Fibroblast of skin of right quadriceps (primary cell): Measurements from ENCODE around the gene TOMM70.
A peak's percentile ranks its signal among the peaks of the same experiment; 100 is the strongest.
"Not testable (repeated sequence)": the region's sequence is repeated elsewhere in the genome, so short reads cannot be mapped to it uniquely, and the experiment has no call there.

ENCODE experiments used
- DNase-seq: peaks from one replicate; pipeline ENCODE4 v3.0.0-alpha.2; 2013

Gene TOMM70

DNA sequence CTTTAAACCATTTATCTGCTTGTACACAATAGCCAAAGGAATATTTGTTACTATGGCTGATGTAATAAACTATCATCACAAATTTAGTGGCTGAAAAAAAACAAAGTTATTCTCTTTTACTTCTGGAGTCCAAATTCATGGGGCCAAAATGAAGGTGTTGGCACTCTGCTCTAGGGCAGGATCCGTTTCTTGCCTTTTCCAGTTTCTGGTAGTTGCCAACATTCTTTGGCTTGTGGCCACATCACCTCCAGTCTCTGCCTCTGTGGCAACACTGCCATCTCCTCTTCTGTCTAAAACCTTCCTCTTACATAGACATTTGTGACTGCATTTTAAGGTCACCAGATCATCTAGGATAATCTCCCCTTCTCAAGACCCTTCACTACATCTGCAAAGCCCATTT lies 39.0 kb downstream of the TOMM70 start:
- DNase-seq: no peak

DNA sequence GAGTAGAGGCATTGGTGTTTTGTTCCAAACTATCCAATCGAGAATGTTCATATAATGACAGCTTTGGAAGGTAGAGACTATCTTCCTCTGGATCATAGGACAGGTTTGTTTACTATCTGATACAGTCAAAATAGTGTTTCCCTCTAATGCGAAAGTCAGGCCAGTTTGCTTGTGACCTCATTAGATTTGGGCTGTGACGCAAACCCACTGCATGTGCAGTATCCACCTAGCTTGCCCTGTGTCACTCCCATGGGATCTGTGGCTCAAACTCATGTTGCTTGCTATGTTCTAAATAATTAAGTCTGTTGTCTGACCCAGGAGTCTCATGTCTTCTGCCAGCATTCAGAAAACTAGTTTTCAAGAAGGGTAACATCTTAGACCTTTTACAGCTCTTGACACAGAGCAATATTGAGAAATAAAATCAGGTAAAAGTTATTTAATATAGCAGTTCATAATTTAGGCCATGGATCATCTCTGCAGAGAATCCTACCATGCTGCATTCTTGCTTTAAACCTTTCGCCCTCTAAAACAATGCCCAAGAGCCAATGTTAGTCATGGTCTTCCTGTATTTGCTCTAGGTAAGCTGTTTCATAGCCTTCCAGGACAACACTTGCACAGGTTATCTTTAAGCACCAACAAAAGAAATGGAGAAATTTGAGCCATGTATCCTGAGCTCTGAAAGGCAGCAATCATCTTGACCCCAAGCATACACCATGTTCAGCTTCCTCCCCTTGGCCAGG lies 40.0 kb downstream of the TOMM70 start:
- no peak for DNase-seq

DNA sequence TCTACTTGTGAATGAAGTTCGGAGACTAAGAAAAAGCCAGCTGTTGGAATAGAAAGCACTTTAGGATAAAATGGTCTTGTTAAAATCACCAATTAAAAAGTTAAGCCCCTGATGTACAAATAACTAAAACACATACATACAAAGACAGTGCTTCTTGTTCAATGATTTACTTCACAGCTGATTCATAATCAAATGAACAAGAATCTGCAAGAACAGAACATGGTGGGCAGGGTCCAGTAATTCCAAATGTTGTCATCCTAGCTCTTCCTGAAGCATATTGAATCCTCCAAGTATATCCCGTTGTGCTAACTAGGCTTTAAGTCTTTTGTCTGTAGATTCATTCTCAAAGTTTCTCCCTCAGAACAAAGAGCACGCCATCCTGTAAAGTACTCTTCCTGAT lies 41.9 kb downstream of the TOMM70 start:
- DNase-seq: no peak

DNA sequence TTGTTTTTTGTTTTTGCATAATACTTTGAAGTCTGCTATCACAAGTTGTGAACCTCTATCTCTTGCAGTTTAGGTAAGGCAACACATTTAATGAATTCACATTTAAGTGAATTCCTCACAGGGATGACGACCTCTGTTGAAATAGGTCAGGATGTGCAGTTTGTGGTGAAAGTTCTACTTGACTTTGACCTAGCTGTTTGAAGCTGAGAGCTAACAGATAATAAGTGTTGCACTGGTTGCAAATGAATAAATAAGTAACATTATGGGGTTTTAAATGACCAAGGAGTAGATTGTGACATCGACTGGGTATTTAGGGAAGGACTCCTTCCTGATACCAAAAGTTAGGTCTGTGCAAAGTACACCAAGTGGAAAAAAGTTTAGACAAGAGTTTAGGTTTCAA lies 42.5 kb downstream of the TOMM70 start:
- no peak for DNase-seq

DNA sequence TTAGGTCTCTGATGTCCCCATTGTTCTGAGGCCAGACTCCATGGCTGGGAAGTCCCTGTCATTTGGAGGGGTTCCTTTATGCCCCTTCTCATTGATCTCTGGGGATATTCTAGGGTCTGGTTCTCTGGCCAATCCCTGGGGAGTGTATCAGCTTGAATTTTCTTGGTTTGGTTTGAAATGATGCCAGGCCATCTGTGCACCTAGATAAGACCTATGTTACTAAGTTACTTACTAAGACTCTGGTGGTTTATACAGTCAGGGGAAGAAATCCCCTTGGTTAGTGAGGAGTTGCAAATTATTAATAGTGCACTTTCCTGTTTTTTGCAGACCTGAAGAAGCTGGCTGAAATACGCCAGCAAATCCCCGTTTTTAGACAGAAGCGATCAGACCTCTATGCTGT lies 46.0 kb downstream of the TOMM70 start:
- DNase-seq: no peak

DNA sequence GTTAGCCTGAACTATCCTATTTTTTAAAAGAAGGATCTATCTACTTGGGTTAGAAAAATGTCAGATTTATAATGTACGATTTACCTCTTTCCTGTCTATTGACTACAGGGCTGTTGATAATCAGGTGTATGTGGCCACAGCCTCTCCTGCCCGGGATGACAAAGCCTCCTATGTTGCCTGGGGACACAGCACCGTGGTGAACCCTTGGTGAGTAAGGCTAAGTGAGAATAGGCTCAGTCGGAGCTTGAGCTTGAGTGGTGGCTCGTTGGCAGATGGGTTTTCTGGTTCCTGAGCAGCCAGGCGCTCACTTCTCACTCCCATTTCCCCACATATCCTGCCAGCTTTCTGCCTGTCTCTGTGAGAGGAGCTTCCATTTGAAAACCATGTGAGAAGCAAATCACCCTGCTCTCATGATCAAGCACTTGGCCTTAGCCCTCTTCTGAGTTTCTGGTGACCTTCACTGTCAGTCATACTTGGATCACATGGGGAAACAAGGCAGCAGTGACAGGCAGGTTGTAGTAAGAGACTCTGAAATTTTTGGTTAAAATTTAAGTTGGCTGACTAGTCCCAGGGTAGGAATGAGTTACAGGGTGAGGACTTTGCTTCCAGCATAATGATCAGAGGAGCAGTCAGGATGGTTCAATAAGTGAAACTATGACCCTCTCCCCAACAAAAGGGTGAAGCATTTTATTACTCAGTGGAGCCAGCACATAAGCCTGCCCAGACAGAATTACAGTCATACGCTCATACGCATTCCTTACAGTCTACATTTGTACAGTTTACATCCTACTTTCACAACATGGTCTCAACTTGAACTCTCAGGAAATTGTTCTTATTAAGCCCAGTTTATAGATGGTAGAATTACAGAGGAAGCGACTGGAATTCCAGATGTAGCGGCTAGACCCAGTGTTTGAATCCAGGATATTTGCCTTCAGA lies 48.3 kb downstream of the TOMM70 start:
- DNase-seq: peak; percentile 82

DNA sequence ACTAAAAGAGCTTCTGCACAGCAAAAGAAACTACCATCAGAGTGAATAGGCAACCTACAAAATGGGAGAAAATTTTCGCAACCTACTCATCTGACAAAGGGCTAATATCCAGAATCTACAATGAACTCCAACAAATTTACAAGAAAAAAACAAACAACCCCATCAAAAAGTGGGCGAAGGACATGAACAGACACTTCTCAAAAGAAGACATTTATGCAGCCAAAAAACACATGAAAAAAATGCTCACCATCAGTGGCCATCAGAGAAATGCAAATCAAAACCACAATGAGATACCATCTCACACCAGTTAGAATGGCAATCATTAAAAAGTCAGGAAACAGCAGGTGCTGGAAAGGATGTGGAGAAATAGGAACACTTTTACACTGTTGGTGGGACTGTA lies 49.1 kb downstream of the TOMM70 start:
- DNase-seq: not testable (repeated sequence)

DNA sequence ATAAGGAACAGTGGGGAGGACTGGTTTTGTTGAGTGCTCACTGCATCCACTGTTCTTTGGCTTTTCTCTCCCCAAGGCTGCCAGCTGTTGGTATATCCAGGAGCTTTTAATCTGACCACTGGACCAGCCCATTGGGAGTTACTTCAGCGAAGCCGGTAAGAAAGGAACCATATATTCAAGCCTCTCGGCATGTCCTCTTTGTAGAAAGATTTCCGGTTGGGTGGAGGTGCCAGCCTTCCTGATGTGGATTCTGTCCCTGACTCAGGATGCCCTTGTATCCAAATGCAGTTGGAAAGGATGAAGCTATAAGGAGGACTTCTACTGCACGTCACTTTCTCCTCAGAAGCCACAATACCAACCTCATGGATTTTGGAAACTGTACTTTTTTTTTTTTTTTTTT lies 52.2 kb downstream of the TOMM70 start:
- no peak for DNase-seq

DNA sequence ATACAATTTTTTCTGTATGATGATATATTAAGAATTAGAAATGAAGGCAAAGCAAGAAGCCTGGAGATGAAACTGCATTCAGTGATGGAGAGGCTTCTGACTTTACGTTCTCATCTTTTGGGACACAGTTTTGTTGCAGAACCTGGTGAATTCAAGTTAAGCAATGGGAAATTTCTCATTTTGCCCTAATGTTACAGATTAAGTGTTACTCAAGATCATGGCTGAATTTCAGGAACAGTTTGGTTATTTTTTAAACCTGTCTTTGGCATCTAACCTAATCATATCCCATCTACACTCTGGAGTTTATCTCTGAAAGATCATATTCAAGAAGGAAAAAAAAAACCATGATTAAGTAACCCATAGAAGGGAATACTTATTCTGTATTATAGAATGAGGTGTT lies 60.4 kb downstream of the TOMM70 start:
- no peak for DNase-seq

DNA sequence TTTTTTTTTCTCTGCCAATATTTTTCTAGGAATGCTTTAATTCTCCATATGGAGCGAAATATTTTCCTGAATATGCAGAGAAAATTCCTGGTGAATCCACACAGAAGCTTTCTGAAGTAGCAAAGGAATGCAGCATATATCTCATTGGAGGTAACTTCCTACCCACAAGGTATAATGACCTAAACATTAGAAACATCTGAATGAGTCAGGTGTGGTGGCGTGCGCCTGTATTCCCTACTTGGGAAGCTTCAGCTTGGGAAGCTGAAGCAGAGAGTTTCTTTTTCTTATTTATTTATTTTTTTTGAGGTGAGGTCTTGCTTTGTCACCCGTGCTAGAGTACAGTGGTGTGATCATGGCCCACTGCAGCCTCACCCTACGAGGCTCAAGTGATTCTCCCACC lies 61.1 kb downstream of the TOMM70 start:
- DNase-seq: no peak

DNA sequence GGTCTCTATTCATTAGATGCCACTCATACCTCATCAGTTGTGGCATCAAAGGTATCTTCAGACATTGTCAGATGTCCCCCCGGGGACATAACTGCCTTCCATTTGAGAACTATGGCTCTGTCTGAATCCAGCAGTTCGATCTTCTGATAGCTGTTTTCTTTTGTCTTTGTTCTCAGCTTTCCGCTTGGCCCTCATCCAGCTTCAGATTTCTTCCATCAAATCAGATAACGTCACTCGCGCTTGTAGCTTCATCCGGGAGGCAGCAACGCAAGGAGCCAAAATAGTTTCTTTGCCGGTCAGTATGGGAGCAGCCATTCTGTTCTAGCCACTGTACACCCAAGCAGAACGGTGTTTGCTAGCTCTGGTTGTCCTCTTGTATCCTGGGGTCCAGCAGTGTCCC lies 62.0 kb downstream of the TOMM70 start:
- no peak for DNase-seq

DNA sequence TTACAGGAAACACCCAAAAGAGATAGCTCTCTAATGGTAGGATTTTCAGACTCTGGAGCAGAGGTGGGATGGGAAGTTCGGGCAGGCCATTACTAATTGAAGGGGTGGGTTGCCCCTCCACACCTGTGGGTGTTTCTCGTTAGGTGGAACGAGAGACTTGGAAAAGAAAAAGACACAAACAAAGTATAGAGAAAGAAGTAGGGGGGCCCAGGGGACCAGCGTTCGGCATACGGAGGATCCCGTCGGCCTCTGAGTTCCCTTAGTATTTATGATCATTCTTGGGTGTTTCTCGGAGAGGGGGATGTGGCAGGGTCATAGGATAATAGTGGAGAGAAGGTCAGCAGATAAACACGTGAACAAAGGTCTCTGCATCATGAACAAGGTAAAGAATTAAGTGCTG lies 64.7 kb downstream of the TOMM70 start:
- DNase-seq: not testable (repeated sequence)

DNA sequence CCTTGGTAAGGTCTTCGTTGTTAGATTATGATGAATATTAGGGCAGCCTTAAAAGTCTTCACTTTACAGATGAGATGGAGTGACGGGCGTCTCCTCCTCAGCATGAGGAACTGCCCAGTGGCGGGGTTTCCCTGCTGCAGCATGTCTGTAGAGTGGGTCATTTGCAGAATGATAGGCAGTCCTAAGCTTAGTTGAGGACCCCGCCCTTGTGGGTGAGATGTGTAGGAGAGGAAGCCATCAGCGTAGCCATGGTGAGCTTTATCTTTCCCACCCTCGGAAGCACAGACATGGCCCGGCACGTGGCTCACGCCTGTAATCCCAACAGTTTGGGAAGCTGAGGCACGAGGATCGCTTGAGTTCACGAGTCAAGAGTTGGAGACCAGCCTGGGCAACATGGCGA lies 65.5 kb downstream of the TOMM70 start:
- DNase-seq: peak; percentile 5

DNA sequence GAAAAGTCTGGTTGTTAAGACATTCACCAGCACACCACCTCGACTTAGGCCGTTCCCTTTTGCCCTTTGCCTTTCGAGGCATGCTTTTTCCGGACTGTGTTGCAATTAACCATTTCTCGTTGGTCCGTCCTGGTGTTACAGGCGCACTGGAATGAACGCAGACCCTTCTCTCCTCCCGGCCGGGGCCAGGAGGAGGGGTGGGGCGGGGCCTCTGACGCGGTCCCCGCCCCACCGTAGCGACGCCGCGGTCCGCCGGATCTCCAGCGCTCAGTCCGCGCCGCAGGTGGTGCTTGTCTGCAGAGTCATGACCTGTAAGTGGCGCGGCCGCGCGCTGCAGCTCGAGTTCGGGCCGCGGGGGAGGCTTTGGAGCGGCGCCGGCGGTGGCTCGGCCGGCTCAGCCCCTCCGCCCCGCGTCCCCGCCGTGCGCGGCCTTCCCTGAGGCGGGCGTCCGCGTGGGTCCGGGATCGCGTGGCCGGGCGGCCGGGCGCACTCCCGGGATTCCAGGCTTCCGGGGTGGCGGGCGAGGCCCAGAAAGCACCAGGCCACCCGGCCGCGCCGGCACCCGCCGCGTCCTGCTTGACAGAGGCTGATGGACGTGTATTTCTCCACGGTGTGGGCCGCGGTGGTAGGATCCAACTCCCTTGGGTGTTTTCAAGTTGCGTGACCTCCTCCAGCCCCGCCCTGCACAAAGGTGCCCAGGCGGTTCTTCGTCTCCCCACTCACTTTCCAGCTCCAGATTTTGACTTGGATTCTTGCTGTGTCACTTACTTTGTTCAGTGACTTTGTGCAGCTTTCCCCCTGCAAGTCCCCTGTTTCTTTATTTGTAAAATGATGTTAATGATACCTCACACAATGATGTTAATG lies 66.2 kb downstream of the TOMM70 start, which contains the start of gene NIT2:
NIT2 (plus strand) TSS at position 270 of the 864 bp plus-strand sequence; CDS start at position 305, 35 bp downstream.
- peak; percentile 67 for DNase-seq

DNA sequence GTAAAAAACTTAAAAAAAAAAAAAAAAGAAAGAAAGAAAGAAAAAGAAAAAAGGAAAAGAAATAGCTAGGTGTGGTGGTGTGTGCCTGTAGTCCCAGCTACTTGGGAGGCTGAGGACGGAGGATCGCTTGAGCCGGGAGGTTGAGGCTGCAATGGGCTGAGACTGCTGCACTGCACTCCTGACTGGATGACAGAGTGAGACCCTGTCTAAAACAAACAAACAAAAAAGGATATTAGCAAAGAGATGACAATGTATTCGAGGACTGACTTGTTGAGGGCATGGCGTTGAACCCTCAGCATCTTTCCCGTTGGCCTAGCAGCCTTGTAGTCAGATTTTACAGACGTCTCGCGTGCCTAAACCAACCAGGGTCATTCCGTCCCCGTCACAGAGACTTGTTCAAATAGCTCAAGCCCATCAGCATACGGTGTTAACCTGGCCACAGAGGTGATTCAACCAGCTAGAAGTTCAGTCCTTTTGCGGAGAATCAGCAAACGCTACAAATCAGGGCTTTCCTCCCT lies 66.9 kb downstream of the TOMM70 start:
- no peak for DNase-seq

DNA sequence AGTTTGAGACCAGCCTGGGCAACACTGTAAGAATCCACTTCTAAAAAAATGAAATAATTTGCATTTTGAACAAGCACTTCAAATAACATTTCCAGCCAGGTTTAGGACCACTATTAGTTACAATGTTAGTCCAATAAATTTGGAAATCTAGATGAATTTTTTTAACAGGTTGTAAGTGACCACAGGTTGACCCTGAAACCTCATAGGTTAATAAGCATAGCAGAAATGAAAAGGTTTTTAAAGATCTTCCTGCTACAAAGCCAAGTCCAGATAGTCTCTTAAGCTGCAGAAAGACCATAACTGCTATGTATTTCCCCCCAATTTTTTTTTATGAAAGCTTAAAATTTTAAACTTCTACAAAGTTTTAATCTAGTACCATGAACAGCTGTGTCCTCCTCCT lies 67.8 kb downstream of the TOMM70 start:
- DNase-seq: no peak

DNA sequence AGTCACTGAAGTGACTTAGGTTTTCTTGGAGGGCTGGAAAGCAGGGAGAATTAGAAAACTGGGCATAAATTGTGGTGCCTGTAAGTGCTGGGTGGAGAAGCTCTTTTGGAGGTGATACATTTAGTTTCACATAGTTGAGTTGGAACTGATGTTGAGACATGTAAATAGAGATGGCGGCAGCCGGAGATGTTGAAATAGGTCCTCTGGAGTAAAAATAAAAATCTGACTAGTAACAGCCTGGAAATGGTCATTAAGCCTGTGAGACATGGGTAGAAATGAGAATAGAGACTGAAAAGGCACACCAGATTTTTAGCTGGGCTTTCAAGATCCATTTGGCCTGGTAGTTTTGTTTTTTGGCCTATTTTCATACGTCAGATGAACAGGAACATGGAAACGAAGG lies 69.2 kb downstream of the TOMM70 start:
- no peak for DNase-seq

DNA sequence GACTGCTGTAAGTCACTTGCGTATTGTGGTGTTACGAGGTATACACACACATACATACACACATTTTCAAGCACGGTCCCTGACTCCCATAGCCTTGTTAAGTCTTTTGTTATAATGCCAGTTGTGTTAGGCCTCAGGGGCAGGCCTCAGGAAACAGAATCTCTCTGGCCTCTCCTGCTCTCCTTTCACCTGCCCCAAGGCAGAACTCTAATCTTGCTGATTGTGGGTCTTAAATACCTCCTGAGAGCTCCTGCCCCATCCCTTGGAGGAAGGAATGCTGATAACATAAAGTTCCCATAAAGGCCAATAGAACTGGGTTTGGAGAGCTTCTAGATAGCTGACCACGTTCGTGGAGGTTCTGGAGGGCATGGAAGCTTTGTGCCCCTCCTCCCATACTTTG lies 70.2 kb downstream of the TOMM70 start:
- no peak for DNase-seq

DNA sequence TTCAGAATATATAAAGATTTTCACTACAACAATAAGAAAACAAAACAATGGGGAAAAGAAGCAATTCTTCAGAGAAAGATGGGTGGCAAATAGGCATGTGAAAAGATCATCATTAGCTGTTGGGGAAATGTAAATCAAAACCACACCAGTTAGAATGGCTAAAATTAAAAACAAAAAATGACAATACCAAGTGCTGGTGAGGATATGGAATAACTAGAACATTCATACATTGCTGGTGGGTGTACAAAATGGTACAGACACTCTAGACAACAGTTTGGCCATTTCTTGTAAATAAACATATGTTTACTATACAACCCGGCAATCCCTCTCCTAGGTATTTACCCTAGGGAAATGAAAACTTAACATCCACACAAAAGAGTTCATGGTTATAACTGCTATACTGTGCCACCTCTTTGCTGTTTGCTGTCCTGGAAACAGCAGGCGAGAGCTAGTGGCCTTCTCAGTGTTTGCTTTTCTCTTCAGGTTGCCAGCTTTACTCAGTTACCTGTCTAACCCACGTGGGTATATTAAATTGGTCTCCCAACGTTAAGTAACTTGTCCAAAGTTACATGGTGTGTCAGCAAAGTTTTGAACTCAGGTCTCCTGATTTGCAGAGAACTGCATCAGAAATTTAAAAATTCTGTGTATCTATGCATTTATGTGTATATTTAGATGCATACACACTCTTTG lies 70.9 kb downstream of the TOMM70 start:
- no peak for DNase-seq

DNA sequence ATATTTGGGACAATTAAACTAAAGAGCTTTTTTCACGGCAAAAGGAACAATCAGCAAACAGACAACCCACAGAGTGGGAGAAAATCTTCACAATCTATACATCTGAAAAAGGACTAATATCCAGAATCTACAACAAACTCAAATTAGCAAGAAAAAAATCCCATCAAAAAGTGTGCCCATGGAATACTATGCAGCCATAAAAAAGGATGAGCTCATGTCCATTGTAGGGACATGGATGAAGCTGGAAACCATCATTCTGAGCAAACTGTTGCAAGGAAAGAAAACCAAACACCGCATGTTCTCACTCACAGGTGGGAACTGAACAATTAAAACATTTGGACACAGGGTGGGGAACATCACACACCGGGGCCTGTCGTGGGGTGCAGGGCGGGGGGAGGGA lies 73.5 kb downstream of the TOMM70 start:
- not testable (repeated sequence) for DNase-seq

DNA sequence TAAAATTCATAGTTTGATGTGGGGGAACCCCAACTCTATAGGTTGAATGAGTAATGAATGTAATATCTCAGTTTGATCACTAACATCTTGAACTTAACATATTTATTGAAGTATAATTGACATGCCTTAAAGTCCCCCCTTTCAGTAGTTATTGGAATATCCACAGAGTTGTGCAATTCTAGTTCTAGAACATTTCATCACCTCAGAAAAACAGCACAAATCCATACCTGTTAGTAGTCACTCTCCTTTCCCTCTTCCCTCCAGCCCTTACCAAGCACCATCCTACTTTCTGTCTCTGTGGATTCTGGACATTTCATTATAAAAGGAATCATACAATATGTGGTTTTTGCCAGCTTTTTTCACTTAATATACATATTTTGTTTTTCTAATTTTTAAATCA lies 75.1 kb downstream of the TOMM70 start:
- no peak for DNase-seq

DNA sequence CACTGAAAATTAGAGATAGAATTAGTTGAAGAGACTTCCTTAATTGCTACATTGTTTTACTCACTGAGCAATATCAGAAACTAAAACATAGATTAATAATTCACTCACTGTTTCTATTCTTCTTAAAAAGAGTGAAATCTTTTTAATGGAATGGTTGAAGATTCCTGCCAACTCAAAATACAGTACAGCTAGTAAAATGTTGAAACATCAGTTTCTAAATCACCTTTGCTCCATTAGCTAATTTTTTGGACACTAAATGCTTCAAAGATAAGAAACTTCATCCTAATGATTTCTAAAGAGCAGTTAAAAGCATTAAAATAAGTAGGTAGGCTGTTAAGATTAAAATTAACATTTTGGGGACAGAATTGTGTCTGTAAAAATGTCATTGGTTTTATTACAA lies 76.8 kb downstream of the TOMM70 start:
- DNase-seq: no peak
